ENCODE measurements around the gene KRT6A.

Gene KRT6A

GRCh38 chr12:52493172-52493571, at the start of gene KRT6A:
TSS of gene KRT6A (minus strand) at chr12:52493257. CDS start at chr12:52493188, 69 bp downstream.
- CTCF ChIA-PET, result interaction anchor here (1.4 kb wide), 2 partner anchors 15 to 18 kb away, joined by 3 read pairs; no protein-coding TSS in a partner anchor
- no peak for TF ChIP-seq CTCF (IDR thresholded peaks at IDR 0.05; ENCODE audit: control extremely low read depth, extremely low read depth, low read depth, missing control alignments)
- POLR2A ChIA-PET, result no interaction called here
- DNase-seq (ENCODE audit: extremely low spot score), result no peak

GRCh38 chr12:52542157-52542556, 49.1 kb upstream of the KRT6A start:
- ChIA-PET POLR2A (no interaction called here), CTCF (no interaction called here)
- TF ChIP-seq CTCF (IDR thresholded peaks at IDR 0.05; ENCODE audit: control extremely low read depth, extremely low read depth, low read depth, missing control alignments), result no peak
- no peak for DNase-seq (ENCODE audit: extremely low spot score)

- CTCF ChIA-PET, result no interaction called here
- POLR2A ChIA-PET, result no interaction called here
- TF ChIP-seq CTCF (IDR thresholded peaks at IDR 0.05; ENCODE audit: control extremely low read depth, extremely low read depth, low read depth, missing control alignments), result no peak
- no peak for DNase-seq (ENCODE audit: extremely low spot score)
Measured at GRCh38 chr12:52541709-52542108, 48.7 kb upstream of the KRT6A start.

GRCh38 chr12:52540531-52540930, 47.5 kb upstream of the KRT6A start:
- DNase-seq (ENCODE audit: extremely low spot score), result no peak
- no peak for TF ChIP-seq CTCF (IDR thresholded peaks at IDR 0.05; ENCODE audit: control extremely low read depth, extremely low read depth, low read depth, missing control alignments)
- ChIA-PET CTCF (no interaction called here), POLR2A (no interaction called here)

GRCh38 chr12:52539821-52540173, 46.7 kb upstream of the KRT6A start:
- no peak for TF ChIP-seq CTCF (IDR thresholded peaks at IDR 0.05; ENCODE audit: control extremely low read depth, extremely low read depth, low read depth, missing control alignments)
- DNase-seq (ENCODE audit: extremely low spot score), result no peak
- POLR2A ChIA-PET, result no interaction called here
- CTCF ChIA-PET, result interaction anchor here (2.2 kb wide), 1 partner anchor 10 kb away, joined by 7 read pairs; no protein-coding TSS in a partner anchor

- no peak for TF ChIP-seq CTCF (IDR thresholded peaks at IDR 0.05; ENCODE audit: control extremely low read depth, extremely low read depth, low read depth, missing control alignments)
- no peak for DNase-seq (ENCODE audit: extremely low spot score)
- CTCF ChIA-PET, result interaction anchor here (2.2 kb wide), 1 partner anchor 11 kb away, joined by 7 read pairs; no protein-coding TSS in a partner anchor
- POLR2A ChIA-PET, result no interaction called here
Measured at GRCh38 chr12:52539083-52539820, 46.2 kb upstream of the KRT6A start.
